K562 (cell line): Measurements from ENCODE around the gene RNASEH2A. TPM values are rescaled to one million over a fixed set of nuclear protein-coding genes. Genes with fewer than 3 reads are reported as not detected.
A peak's percentile ranks its signal among the peaks of the same experiment; 100 is the strongest.

Source experiments
- ATAC-seq: fragments of 200-7000 bp; cut with Tn5 transposase; 3 replicates; pipeline ENCODE4 v1.9.1; 2020; ENCODE audit warnings: moderate library complexity
- BruUV-seq: library from RNA; stranded (reverse); fragments of 400-500 nt; replicated peaks from 2 replicates; lab custom pipeline; 2021; lab: Mats Ljungman, UMichigan
- CTCF ChIA-PET: fragments of 300-600 bp; formaldehyde crosslinking; extraction: SDS; loops from one replicate; lab custom pipeline; 2021; ENCODE audit warnings: low intra/inter-chr PET ratio; lab: Yijun Ruan, JAX
- POLR2A ChIA-PET: fragments of 300-600, 350-650 bp; sonication (Branson Sonifier 250); formaldehyde crosslinking; extraction: SDS; loops from one replicate; lab custom pipeline; 2021; ENCODE audit warnings: antibody characterized with exemption, inconsistent platforms; lab: Yijun Ruan, JAX
- DNase-seq, 4 experiments: peaks; one replicate each; pipeline versions ENCODE4 v3.0.0 to v3.0.0-alpha.2; 2011 to 2018; ENCODE audit warnings: low spot score in 3 of 4, mixed read lengths in 3 of 4; ENCODE audit errors: extremely low read depth in 1 of 4
- FAIRE-seq: peaks from 2 replicates; lab custom pipeline; 2011; peaks lifted over from hg19 to GRCh38; lab: Jason Lieb, UNC
- H2AFZ ChIP-seq: 2 replicates; pipeline ENCODE4 v1.6.0; 2011; ENCODE audit warnings: low read depth, low read length, control low read depth, inconsistent platforms
- H3K27ac ChIP-seq: fragments of 200-600 bp; 3 replicates; pipeline ENCODE4 v1.8.0; 2011; ENCODE audit warnings: low read depth, mild to moderate bottlenecking, control low read depth, inconsistent platforms, low read length, moderate library complexity, mixed read lengths; ENCODE audit errors: extremely low read depth
- H3K27me3 ChIP-seq, 2 experiments: fragments of 300-600 bp in 1 of 2; 2 replicates in 1 of 2; 3 replicates in 1 of 2; pipeline versions ENCODE4 v1.6.0 to v1.8.0; 2011; ENCODE audit warnings: inconsistent platforms in 2 of 2, low read length in 2 of 2, mild to moderate bottlenecking in 1 of 2, mixed read lengths in 1 of 2, moderate library complexity in 1 of 2; ENCODE audit not compliant: control insufficient read depth in 2 of 2, insufficient read depth in 2 of 2
- H3K36me3 ChIP-seq: fragments of 300-600 bp; 3 replicates; pipeline ENCODE4 v1.8.0; 2011; ENCODE audit warnings: mild to moderate bottlenecking, low read length, inconsistent platforms; ENCODE audit not compliant: control insufficient read depth, insufficient read depth
- H3K4me1 ChIP-seq, 2 experiments: fragments of 200-600 bp in 1 of 2; replicated peaks in 1 of 2; 2 replicates in 1 of 2; 3 replicates in 1 of 2; pipeline versions ENCODE4 v1.5.1 to v1.8.0; 2011; ENCODE audit warnings: inconsistent platforms in 2 of 2, low read length in 2 of 2, mild to moderate bottlenecking in 1 of 2, mixed read lengths in 1 of 2, moderate library complexity in 1 of 2; ENCODE audit not compliant: control insufficient read depth in 2 of 2, insufficient read depth in 2 of 2
- H3K4me2 ChIP-seq: 2 replicates; pipeline ENCODE4 v1.6.1; 2011; ENCODE audit warnings: low read length, control low read depth, inconsistent platforms, mixed read lengths; ENCODE audit not compliant: insufficient read depth
- H3K4me3 ChIP-seq: fragments of 200-600 bp; sonication (generic), shearing (Covaris generic); 2 replicates; pipeline ENCODE4 v1.5.1; 2016; ENCODE audit warnings: control low read depth, inconsistent platforms
- H3K79me2 ChIP-seq: fragments of 200-600 bp; 3 replicates; pipeline ENCODE4 v1.8.0; 2011; ENCODE audit warnings: low read length, inconsistent platforms; ENCODE audit not compliant: control insufficient read depth, insufficient read depth
- H3K9ac ChIP-seq, 2 experiments: 2 replicates each; pipeline versions ENCODE4 v1.6.0 to v1.6.1; 2011; ENCODE audit warnings: low read depth in 2 of 2, low read length in 2 of 2, control low read depth in 1 of 2, inconsistent platforms in 1 of 2, mild to moderate bottlenecking in 1 of 2, mixed read lengths in 1 of 2; ENCODE audit not compliant: insufficient read depth in 1 of 2
- H3K9me1 ChIP-seq: one replicate; pipeline ENCODE4 v1.6.0; 2011; ENCODE audit warnings: inconsistent platforms, mild to moderate bottlenecking, low read length, moderate library complexity; ENCODE audit not compliant: control insufficient read depth, insufficient read depth
- H3K9me3 ChIP-seq: replicated peaks from 2 replicates; pipeline ENCODE4 v1.5.1; 2011; ENCODE audit warnings: low read depth, low read length, inconsistent platforms; ENCODE audit not compliant: control insufficient read depth, insufficient read depth
- H4K20me1 ChIP-seq: replicated peaks from 2 replicates; pipeline ENCODE4 v1.6.1; 2011; ENCODE audit warnings: low read length, inconsistent platforms, mixed read lengths; ENCODE audit not compliant: control insufficient read depth, insufficient read depth
- BCOR ChIP-seq: fragments of 450-650 bp; IDR thresholded peaks from 2 replicates; pipeline ENCODE4 v1.6.1; 2016
- CREB3 ChIP-seq: fragments of 450-650 bp; conservative IDR thresholded peaks from 2 replicates; pipeline ENCODE4 v1.6.1; 2016; ENCODE audit warnings: missing genetic modification characterization, low read depth, mild to moderate bottlenecking, missing compliant biosample characterization, moderate library complexity
- GATAD2A ChIP-seq: fragments of 450-650 bp; IDR thresholded peaks from 2 replicates; pipeline ENCODE4 v1.6.1; 2017
- MECOM ChIP-seq: fragments of 250-450 bp; sonication (Bioruptor Pico); IDR thresholded peaks from 2 replicates; pipeline ENCODE4 v1.8.0; 2022; ENCODE audit warnings: inconsistent platforms
- NFRKB ChIP-seq: fragments of 450-650 bp; IDR thresholded peaks from 2 replicates; pipeline ENCODE4 v1.6.1; 2016; ENCODE audit warnings: low read depth
- PHF20 ChIP-seq: fragments of 450-650 bp; IDR thresholded peaks from 2 replicates; pipeline ENCODE4 v1.6.1; 2018; ENCODE audit not compliant: partially characterized antibody
- TAF15 ChIP-seq: fragments of 200-400 bp; formaldehyde crosslinking; IDR thresholded peaks from 2 replicates; pipeline ENCODE4 v1.6.1; 2017; ENCODE audit warnings: mild to moderate bottlenecking, low read depth, low read length, moderate library complexity
- ZBTB34 ChIP-seq: fragments of 250-450 bp; sonication (Bioruptor Pico); IDR thresholded peaks from 2 replicates; pipeline ENCODE4 v1.8.0; 2021; ENCODE audit warnings: mild to moderate bottlenecking, moderate library complexity
- ZNF395 ChIP-seq: fragments of 200-800 bp; sonication (Bioruptor generic); IDR thresholded peaks from 2 replicates; pipeline ENCODE4 v1.6.1; 2017; ENCODE audit warnings: missing genetic modification characterization, missing compliant biosample characterization
- WGBS: fragments of 100-300 bp; shearing (Covaris generic); methylation state at CpG from one replicate; pipeline ENCODE4 v1.1.6; 2016; ENCODE audit warnings: low coverage, mixed read lengths; ENCODE audit not compliant: insufficient coverage; ENCODE audit errors: missing lambda C conversion rate; 5-methylcytosine and 5-hydroxymethylcytosine counted together
- in situ Hi-C: fragments of 300-500 bp; cut with MboI; formaldehyde crosslinking; loops from 4 replicates; pipeline ENCODE4 v1.15.0; 2018; ENCODE audit warnings: inconsistent platforms, mixed read lengths
- intact Hi-C: fragments of 100-400 bp; cut with micrococcal nuclease; formaldehyde crosslinking; loops from 2 replicates; pipeline ENCODE4 v1.14.2; 2022
- polyA plus RNA-seq, 8 experiments: library from polyadenylated mRNA; depleted of rRNA in 4 of 8; stranded (reverse) in 5 of 8; unstranded in 3 of 8; fragments of >200 nt; fragmentation: Nextera tagmentation in 2 of 8; fragmentation: Illumina TruSeq in 1 of 8; extraction: Ambion mirVana in 2 of 8; extraction: Trizol in 1 of 8; gene quantifications; 2 replicates each; pipeline versions ENCODE4 v1.2.1 to v1.2.3, GENCODE V29; 2011 to 2014; ENCODE audit warnings: inconsistent platforms in 1 of 8, missing spikeins in 1 of 8
- total RNA-seq, 7 experiments: library from RNA; depleted of rRNA in 6 of 7; stranded (reverse); fragments of >200 nt in 6 of 7; fragmentation: Illumina TruSeq in 2 of 7; extraction: Trizol in 2 of 7; gene quantifications; 2 replicates each; pipeline versions ENCODE4 v1.2.1 to v1.2.3, GENCODE V29; 2011 to 2021; ENCODE audit warnings: low replicate concordance in 1 of 7

The RNASEH2A gene
- total and polyA plus RNA-seq, 9 of the 15 experiments (the other 6 are each of a cell fraction or from before 2014, with no cell fraction given), result 22.3 to 78.0 (median 61.7) TPM

GRCh38 chr19:12783291-12783848 is 23.0 kb upstream of the RNASEH2A start:
- no peak for FAIRE-seq
- no peaks in the 10 kb centered on the region for H3K79me2 ChIP-seq
- H3K9me3 ChIP-seq, result no peaks in the 10 kb centered on the region
- H3K9ac ChIP-seq, result peak overlapping the region; percentile 73 to 91
- H3K4me1 ChIP-seq, result peaks cover 69 to 71% of the 10 kb centered on the region in 2 experiments
- no peaks in the 10 kb centered on the region for H4K20me1 ChIP-seq
- peak overlapping the region; percentile 82 for H2AFZ ChIP-seq
- no peaks in the 10 kb centered on the region for H3K27me3 ChIP-seq
- in situ Hi-C loops, result no loop called here
- DNase-seq, result peak in 1 of 4 experiments; percentile 37
- H3K27ac ChIP-seq, result peak overlapping the region; percentile 97
- intact Hi-C loops, result no loop called here
- BruUV-seq, result no TSS peak
- peak overlapping the region; percentile 43; the same call in 1 of the 2 replicates for H3K4me3 ChIP-seq
- TF ChIP-seq PHF20 (no peak), MECOM (CRISPR knock-in tag) (0 out of 2 replicates have a peak, but pooled peaks have one; percentile 11), GATAD2A (0 out of 2 replicates have a peak, but pooled peaks have one; percentile 9), BCOR (peak; percentile 41; the same call in 1 of the 2 replicates), ZNF395 (CRISPR knock-in tag) (peak; percentile 23; the same call in 1 of the 2 replicates), NFRKB (0 out of 2 replicates have a peak, but pooled peaks have one; percentile 16), CREB3 (tag) (no peak), TAF15 (no peak), ZBTB34 (CRISPR knock-in tag) (no peak)
- TF ChIP-seq, all 486 proteins: peak for 5
- H3K9me1 ChIP-seq, result no peaks in the 10 kb centered on the region
- WGBS, result 23% methylated on average over 14 of the region's 16 CpGs
- H3K36me3 ChIP-seq, result no peaks in the 10 kb centered on the region
- peak overlapping the region; percentile 78 for H3K4me2 ChIP-seq
- ChIA-PET POLR2A (interaction anchor here (1.0 to 2.2 kb wide), 2 partner anchors 9 to 97 kb away, joined by 3 to 39 read pairs; partner anchors contain the start of genes DNASE2 and JUNB), CTCF (no interaction called here)
- ATAC-seq, result no peak
